Trophoblast cell (in vitro differentiated cells and primary cell): ENCODE results near the gene VPS45.
A peak's percentile ranks its signal among the peaks of the same experiment; 100 is the strongest.

Source experiments
- DNase-seq, 2 donors: peaks; one replicate each; pipeline ENCODE4 v3.0.0-alpha.2; 2016
- H2AFZ ChIP-seq: 2 replicates; pipeline ENCODE4 v1.6.1; 2013; ENCODE audit warnings: low read length, moderate library complexity, mild to moderate bottlenecking; ENCODE audit not compliant: insufficient read depth, poor library complexity
- H2AK5ac ChIP-seq: 2 replicates; pipeline ENCODE4 v1.6.1; 2013; ENCODE audit warnings: mild to moderate bottlenecking, low read length
- H2BK120ac ChIP-seq: 2 replicates; pipeline ENCODE4 v1.6.1; 2013; ENCODE audit warnings: low read length, mild to moderate bottlenecking, moderate library complexity; ENCODE audit not compliant: insufficient read depth, poor library complexity
- H2BK12ac ChIP-seq: 2 replicates; pipeline ENCODE4 v1.6.1; 2013; ENCODE audit warnings: mild to moderate bottlenecking, low read length, moderate library complexity
- H2BK5ac ChIP-seq: 2 replicates; pipeline ENCODE4 v1.6.1; 2013; ENCODE audit warnings: low read length, low read depth, moderate library complexity, mild to moderate bottlenecking; ENCODE audit not compliant: poor library complexity
- H3K14ac ChIP-seq: 2 replicates; pipeline ENCODE4 v1.6.1; 2013; ENCODE audit warnings: mild to moderate bottlenecking, low read length
- H3K18ac ChIP-seq: 2 replicates; pipeline ENCODE4 v1.6.1; 2013; ENCODE audit warnings: mild to moderate bottlenecking, low read length
- H3K23ac ChIP-seq: 2 replicates; pipeline ENCODE4 v1.6.1; 2013; ENCODE audit warnings: low read length
- H3K27ac ChIP-seq: 2 replicates; pipeline ENCODE4 v1.5.1; 2013; ENCODE audit warnings: low read depth, mild to moderate bottlenecking, inconsistent platforms, low read length, moderate library complexity
- H3K27me3 ChIP-seq: 2 replicates; pipeline ENCODE4 v1.6.1; 2013; ENCODE audit warnings: inconsistent platforms, mild to moderate bottlenecking, low read length, moderate library complexity; ENCODE audit not compliant: insufficient read depth
- H3K36me3 ChIP-seq, 2 experiments: 1 replicate in 1 of 2; 2 replicates in 1 of 2; pipeline ENCODE4 v1.6.1; 2013; ENCODE audit warnings: low read length in 2 of 2, mild to moderate bottlenecking in 2 of 2, moderate library complexity in 1 of 2; ENCODE audit not compliant: insufficient read depth in 2 of 2, control insufficient read depth in 1 of 2
- H3K4ac ChIP-seq: 2 replicates; pipeline ENCODE4 v1.6.1; 2013; ENCODE audit warnings: low read depth, mild to moderate bottlenecking, low read length, moderate library complexity
- H3K4me1 ChIP-seq, 2 experiments: 1 replicate in 1 of 2; 2 replicates in 1 of 2; pipeline ENCODE4 v1.6.1; 2013; ENCODE audit warnings: low read length in 2 of 2, mild to moderate bottlenecking in 2 of 2, moderate library complexity in 1 of 2; ENCODE audit not compliant: insufficient read depth in 2 of 2, control insufficient read depth in 1 of 2
- H3K4me2 ChIP-seq: 2 replicates; pipeline ENCODE4 v1.6.1; 2013; ENCODE audit warnings: inconsistent platforms, mild to moderate bottlenecking, low read length, moderate library complexity
- H3K4me3 ChIP-seq: 2 replicates; pipeline ENCODE4 v1.5.1; 2013; ENCODE audit warnings: mild to moderate bottlenecking, low read depth, low read length, inconsistent platforms
- H3K79me1 ChIP-seq: one replicate; pipeline ENCODE4 v1.6.1; 2013; ENCODE audit warnings: low read length
- H3K79me2 ChIP-seq: 2 replicates; pipeline ENCODE4 v1.6.1; 2013; ENCODE audit warnings: low read length, mild to moderate bottlenecking; ENCODE audit not compliant: control insufficient read depth, insufficient read depth, poor library complexity
- H3K9ac ChIP-seq: 2 replicates; pipeline ENCODE4 v1.6.1; 2013; ENCODE audit warnings: mild to moderate bottlenecking, low read length
- H3K9me3 ChIP-seq: 2 replicates; pipeline ENCODE4 v1.6.1; 2013; ENCODE audit warnings: low read depth, mild to moderate bottlenecking, control low read depth, inconsistent platforms, low read length; ENCODE audit not compliant: insufficient read depth
- H4K12ac ChIP-seq: 2 replicates; pipeline ENCODE4 v1.6.1; 2013; ENCODE audit warnings: low read depth, mild to moderate bottlenecking, low read length, moderate library complexity
- H4K8ac ChIP-seq: 2 replicates; pipeline ENCODE4 v1.6.1; 2013; ENCODE audit warnings: low read depth, mild to moderate bottlenecking, low read length, moderate library complexity
- H4K91ac ChIP-seq: one replicate; pipeline ENCODE4 v1.6.1; 2013; ENCODE audit warnings: low read depth, mild to moderate bottlenecking, low read length, moderate library complexity
- WGBS: extraction: QIAGEN DNeasy Blood & Tissue Kit; methylation state at CpG from one replicate; pipeline ENCODE4 v1.1.7; 2013; ENCODE audit warnings: missing lambda C conversion rate; ENCODE audit not compliant: insufficient read length, insufficient coverage; ENCODE audit errors: extremely low coverage; 5-methylcytosine and 5-hydroxymethylcytosine counted together

Gene VPS45

DNA sequence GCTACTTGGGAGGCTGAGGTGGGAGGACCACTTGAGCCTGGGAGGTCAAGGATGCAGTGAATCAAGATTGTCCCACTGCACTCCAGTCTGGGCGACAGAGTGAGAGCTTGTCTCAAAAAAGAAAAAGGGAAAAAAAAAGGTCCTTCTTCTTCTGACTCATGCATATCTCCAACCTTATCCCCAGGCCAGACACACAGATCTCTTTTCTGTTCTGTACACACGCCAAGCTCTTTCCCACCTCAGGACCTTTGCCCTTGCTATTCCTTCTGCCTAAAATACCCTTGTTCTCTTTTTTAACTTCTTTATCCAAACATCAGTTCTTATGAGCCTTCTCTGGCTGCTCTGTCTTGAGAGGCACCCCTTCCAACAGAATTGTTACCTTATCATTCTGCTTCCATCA lies 104.2 kb downstream of the VPS45 start:
- H3K27me3 ChIP-seq, result no peaks in the 10 kb centered on the region
- no peak overlapping the region for H3K18ac ChIP-seq
- H2BK12ac ChIP-seq, result peak overlapping the region; percentile 50
- H3K4me1 ChIP-seq, result peaks cover 9 to 17% of the 10 kb centered on the region in 2 experiments
- H3K9me3 ChIP-seq, result no peaks in the 10 kb centered on the region
- peak overlapping the region; percentile 41 for H3K27ac ChIP-seq
- no peak overlapping the region for H3K4me3 ChIP-seq
- H3K4me2 ChIP-seq, result no peak overlapping the region
- no CpG with 5 or more reads among the region's 2 CpGs for WGBS
- peaks cover 10% of the 10 kb centered on the region for H3K79me1 ChIP-seq
- no peak overlapping the region for H2BK5ac ChIP-seq
- no peaks in the 10 kb centered on the region for H3K79me2 ChIP-seq
- no peak overlapping the region for H4K8ac ChIP-seq
- H3K36me3 ChIP-seq, result no peaks in the 10 kb centered on the region
- H3K9ac ChIP-seq, result no peak overlapping the region
- no peak overlapping the region for H2AK5ac ChIP-seq
- H4K91ac ChIP-seq, result peak overlapping the region; percentile 57
- H4K12ac ChIP-seq, result no peak overlapping the region
- H3K14ac ChIP-seq, result peak overlapping the region; percentile 22
- H2BK120ac ChIP-seq, result no peak overlapping the region
- DNase-seq, result no peak
- no peak overlapping the region for H2AFZ ChIP-seq
- H3K23ac ChIP-seq, result no peak overlapping the region
- H3K4ac ChIP-seq, result no peak overlapping the region

DNA sequence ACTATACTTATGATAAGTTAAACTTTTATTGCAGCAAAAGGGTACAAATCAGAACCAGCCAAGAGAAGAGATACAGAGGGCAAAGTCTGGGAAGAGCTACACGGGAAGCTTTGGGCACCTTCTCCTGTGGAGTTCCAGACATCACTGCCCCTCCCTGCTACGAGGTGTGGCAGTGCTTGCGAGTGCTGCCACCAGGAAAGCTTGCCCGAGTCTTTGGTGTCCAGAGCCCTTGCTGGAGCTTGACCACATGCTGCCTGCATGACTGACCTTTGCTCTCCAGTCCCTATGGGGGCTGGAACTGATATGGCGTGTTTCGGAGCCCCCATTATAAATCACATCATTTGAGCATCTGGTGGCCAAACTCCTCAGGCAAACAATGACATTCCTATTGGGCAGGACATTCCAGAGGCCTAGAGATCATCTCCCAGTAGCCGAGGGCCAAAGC lies 105.6 kb downstream of the VPS45 start:
- H3K18ac ChIP-seq, result no peak overlapping the region
- no peak overlapping the region for H3K23ac ChIP-seq
- H3K9me3 ChIP-seq, result no peaks in the 10 kb centered on the region
- H4K8ac ChIP-seq, result no peak overlapping the region
- peak overlapping the region; percentile 63 for H3K14ac ChIP-seq
- no CpG with 5 or more reads among the region's 7 CpGs for WGBS
- H3K79me2 ChIP-seq, result no peaks in the 10 kb centered on the region
- DNase-seq, result no peak
- peak overlapping the region; percentile 62 for H3K27ac ChIP-seq
- H2BK5ac ChIP-seq, result peak overlapping the region; percentile 65
- no peak overlapping the region for H2AFZ ChIP-seq
- peaks cover 10% of the 10 kb centered on the region for H3K79me1 ChIP-seq
- H4K12ac ChIP-seq, result no peak overlapping the region
- H2BK12ac ChIP-seq, result no peak overlapping the region
- no peak overlapping the region for H2AK5ac ChIP-seq
- H3K27me3 ChIP-seq, result no peaks in the 10 kb centered on the region
- H3K9ac ChIP-seq, result no peak overlapping the region
- peak overlapping the region; percentile 45 for H4K91ac ChIP-seq
- H3K4me1 ChIP-seq, result peaks cover 9 to 17% of the 10 kb centered on the region in 2 experiments
- peak overlapping the region; percentile 4 for H3K4me2 ChIP-seq
- H3K36me3 ChIP-seq, result no peaks in the 10 kb centered on the region
- H2BK120ac ChIP-seq, result peak overlapping the region; percentile 44
- H3K4me3 ChIP-seq, result no peak overlapping the region
- H3K4ac ChIP-seq, result no peak overlapping the region

DNA sequence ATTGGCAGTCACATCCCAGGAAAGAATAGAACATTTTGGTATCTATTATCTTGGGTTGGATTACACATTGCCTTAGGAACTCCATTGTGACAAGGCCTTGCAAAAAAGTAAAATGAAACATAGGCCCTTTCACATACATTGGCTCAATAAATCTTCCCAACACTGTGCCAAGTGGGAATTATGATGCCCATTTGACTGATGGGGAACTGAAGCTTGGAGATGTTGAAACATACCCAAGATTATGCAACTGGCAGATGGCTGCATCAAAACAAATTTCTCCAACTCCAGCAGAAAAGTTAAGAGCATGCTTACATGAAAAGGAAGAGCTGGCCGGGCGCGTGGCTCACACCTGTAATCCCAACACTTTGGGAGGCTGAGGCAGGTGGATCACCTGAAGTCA lies 109.0 kb downstream of the VPS45 start:
- no peak overlapping the region for H2BK12ac ChIP-seq
- no peak overlapping the region for H3K4me2 ChIP-seq
- no peaks in the 10 kb centered on the region for H3K27me3 ChIP-seq
- no peaks in the 10 kb centered on the region for H3K9me3 ChIP-seq
- H2BK120ac ChIP-seq, result no peak overlapping the region
- no peak overlapping the region for H3K23ac ChIP-seq
- H2BK5ac ChIP-seq, result no peak overlapping the region
- H3K9ac ChIP-seq, result no peak overlapping the region
- H3K4me1 ChIP-seq, result peaks cover 4 to 9% of the 10 kb centered on the region in 2 experiments
- H3K4me3 ChIP-seq, result no peak overlapping the region
- H3K18ac ChIP-seq, result no peak overlapping the region
- no peaks in the 10 kb centered on the region for H3K79me2 ChIP-seq
- H3K14ac ChIP-seq, result no peak overlapping the region
- no peak overlapping the region for H2AFZ ChIP-seq
- H3K4ac ChIP-seq, result no peak overlapping the region
- no peak overlapping the region for H4K12ac ChIP-seq
- H3K79me1 ChIP-seq, result peaks cover 7% of the 10 kb centered on the region
- no peak for DNase-seq
- no CpG with 5 or more reads among the region's 3 CpGs for WGBS
- H3K27ac ChIP-seq, result no peak overlapping the region
- no peak overlapping the region for H2AK5ac ChIP-seq
- H4K91ac ChIP-seq, result no peak overlapping the region
- no peak overlapping the region for H4K8ac ChIP-seq
- H3K36me3 ChIP-seq, result no peaks in the 10 kb centered on the region

- no peak for DNase-seq
- peaks cover under 1% of the 10 kb centered on the region for H3K79me1 ChIP-seq
- H3K23ac ChIP-seq, result no peak overlapping the region
- no peak overlapping the region for H3K9ac ChIP-seq
- no peak overlapping the region for H3K14ac ChIP-seq
- no peaks in the 10 kb centered on the region for H3K27me3 ChIP-seq
- H4K91ac ChIP-seq, result no peak overlapping the region
- H3K4ac ChIP-seq, result no peak overlapping the region
- no peaks in the 10 kb centered on the region for H3K36me3 ChIP-seq
- no peaks in the 10 kb centered on the region for H3K79me2 ChIP-seq
- no peak overlapping the region for H2BK120ac ChIP-seq
- no peak overlapping the region for H2AK5ac ChIP-seq
- H3K4me1 ChIP-seq, result no peaks in the 10 kb centered on the region
- H3K18ac ChIP-seq, result no peak overlapping the region
- H3K4me2 ChIP-seq, result no peak overlapping the region
- H2BK12ac ChIP-seq, result no peak overlapping the region
- H4K12ac ChIP-seq, result no peak overlapping the region
- no peaks in the 10 kb centered on the region for H3K9me3 ChIP-seq
- H3K27ac ChIP-seq, result no peak overlapping the region
- no peak overlapping the region for H3K4me3 ChIP-seq
- no peak overlapping the region for H2BK5ac ChIP-seq
- no peak overlapping the region for H2AFZ ChIP-seq
- no peak overlapping the region for H4K8ac ChIP-seq
Observed at GRCh38 chr1:150178548-150178947, 111.0 kb downstream of the VPS45 start.
